Measurements from ENCODE around the gene SETBP1.

SETBP1 gene

DNA sequence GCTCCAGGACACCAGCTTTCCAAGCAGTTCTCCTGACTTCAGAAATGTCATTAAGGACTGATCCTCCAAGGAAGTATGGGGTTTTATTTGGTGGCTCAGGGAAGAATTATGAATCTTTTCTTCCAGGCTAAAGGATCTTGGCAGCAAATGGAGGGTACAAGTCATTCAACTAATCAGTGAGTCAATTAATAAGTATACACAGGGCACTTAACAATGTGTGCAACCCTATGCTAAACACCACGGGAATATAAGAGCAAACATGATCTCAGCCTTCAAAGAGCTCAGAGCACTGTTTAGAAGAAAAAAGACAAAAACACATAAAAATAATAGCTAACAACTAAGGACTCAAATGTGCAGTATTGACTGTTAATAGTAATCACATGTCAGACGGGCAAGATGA lies 234.5 kb downstream of the SETBP1 start:
- no peak for DNase-seq

DNA sequence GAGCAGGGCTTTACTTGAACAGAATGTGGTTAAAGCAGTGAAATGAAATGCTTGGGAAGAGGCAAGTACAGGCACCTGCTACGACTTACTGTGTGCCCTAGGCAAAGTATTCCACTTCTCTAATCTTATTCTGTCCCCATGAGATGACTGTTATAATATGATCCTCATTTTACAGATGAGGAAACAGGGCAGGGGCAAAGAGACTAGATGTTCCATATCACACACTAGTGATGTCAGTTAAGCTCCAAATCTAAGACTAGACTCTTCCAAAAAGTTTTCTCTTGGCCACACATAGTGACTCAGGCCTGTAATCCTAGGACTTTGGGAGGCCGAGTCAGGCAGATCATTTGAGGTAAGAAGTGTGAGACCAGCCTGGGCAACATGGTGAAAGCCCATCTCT lies 235.0 kb downstream of the SETBP1 start:
- DNase-seq: no peak

DNA sequence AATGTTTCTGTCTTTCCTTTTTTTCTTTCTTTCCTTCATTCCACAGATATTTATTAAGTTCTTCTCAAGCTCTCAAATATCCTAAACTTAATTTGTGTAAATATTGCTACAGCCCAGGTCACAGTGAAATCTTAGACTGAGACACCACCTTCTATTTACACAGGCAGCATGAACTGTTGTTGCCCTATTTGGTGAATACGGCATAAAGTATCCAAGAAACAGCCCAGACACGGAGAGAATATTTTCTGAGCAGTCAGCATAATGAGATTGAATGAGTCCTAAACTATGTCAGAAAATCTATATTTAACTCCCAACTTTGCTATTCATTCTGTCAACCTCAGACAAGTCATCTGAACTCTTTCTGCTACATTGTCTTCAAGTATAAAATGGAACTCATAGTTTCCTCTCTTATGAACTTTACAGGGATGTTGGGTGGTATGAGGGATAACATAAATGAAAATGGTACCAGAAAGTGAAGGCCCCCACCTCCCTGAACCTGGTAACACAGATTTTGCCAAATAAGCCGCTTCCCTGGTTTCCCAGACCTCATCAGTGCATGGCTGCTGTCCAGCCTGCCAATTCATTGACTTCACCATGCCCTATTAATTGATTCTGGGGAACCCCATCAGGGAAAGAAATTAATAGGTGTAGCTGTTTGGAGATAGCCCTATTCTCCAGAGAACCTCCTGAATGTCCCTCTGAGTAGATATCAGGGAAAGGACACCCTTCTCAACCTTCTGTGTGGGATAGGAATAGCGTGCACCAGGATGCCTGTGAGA lies 235.9 kb downstream of the SETBP1 start:
- DNase-seq: no peak

DNA sequence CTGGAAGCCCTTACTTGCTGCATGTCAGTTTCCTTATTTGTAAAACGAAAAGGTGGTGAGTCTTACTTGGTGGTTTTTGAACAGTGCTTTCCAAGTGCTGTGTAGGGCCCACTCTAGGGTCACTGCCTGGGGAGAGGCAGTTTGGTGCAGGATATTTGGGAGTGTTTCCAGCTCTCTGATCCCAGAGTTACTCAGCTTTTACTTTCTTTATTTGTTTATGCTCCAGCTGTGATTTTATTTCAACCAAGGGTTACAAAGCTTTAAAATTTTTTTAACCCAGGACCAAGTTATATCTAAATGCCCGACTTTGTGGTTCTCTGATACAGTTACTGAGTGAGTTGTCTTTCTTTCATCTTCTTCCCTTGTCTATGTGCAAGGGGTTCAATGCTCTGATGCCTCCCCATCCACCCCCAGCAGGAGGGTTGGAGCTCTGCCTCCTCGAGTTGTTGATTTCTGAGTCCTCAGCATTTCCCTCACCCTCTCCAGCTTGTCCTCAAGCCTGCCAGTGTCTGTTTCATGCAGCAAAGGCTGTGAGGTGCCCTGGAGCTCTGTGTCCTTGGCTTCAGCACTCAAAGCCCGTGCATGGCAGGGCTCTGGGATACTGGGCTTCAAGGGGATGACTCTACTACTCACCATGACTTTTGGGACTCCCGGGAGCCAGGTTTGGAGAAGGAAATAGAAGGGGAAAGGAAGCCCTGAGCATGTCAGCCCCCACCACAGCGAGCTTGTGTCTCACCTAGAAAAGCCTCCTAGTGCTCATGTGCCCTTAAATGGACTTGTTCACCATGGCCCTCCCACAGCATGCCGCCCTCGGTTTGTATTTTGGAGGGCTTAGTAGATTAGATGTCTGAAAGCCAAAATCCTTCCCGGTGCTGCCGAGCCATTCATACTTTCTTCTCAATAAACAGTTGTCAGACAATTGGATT lies 236.8 kb downstream of the SETBP1 start:
- DNase-seq: no peak

DNA sequence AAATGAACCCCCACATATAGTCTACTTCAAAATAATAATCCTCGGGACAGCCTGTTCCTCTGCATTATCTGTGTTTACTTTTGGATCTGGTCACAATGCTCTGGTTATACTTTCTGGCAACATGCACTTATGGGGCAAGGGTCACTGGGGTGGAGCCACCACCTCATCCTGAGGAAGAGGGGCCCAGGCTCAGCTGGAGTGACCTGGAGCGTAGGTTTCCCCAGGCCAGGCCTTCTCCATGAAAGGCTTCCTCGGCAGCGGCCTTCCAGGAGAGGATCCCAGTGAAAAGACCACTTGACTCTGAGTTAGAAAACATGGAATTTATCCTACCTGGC lies 237.4 kb downstream of the SETBP1 start:
- no peak for DNase-seq

DNA sequence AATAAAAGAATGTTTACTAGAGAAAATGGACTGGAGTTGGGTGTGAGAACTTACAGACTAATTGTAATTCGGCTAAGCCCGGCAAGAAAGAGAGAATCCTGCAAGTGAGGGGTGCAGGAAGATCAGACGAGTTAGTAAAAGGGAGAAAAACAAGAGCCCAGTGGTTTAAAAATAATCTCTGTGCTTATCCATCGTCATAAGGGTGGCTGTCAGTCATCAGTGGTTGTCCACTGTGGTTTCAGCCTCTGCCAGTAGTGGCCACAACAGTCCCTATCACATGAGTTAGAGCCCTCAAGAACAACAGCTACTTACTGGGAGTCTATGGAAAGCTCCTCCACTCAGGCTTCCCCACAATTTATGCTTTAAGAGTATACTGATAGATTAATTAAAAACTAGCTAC lies 239.8 kb downstream of the SETBP1 start:
- DNase-seq: no peak

DNA sequence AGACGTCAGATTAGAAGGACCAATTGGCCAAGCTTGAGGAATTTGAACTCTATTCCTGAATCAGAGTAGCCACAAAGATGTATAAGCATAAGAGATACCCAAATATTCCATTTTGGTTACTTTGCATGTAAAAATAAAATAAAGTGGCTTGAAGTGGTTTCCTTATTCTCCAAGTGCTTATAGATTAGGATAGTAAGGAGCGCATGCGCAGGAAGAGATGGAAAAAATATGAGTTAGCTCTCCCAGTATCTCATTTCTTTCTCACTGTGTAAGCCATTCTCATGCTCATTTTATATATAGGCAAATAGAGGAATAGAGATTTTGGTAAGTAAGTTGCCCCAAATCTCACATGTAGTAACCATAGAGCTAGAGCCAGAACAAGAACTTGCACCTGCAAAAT lies 241.3 kb downstream of the SETBP1 start:
- DNase-seq: no peak

DNA sequence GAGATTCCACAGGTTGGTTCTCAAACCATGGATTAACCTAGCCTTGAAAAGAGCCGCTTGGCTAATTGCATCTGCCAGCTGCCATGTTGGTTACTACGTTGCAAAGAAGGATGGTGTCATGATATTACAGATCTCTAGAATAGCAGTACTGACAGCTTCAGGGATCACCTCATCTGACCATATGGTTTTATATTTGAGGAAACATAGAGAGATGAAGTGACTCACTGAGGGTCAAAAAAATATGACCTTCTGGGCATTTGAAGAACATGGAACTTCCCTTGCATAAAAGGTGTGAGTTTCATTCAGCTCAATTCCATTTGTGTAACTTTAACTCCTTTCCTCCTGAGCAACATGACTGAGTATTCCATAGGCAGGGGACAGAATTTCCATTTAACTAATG lies 242.3 kb downstream of the SETBP1 start:
- DNase-seq: no peak

DNA sequence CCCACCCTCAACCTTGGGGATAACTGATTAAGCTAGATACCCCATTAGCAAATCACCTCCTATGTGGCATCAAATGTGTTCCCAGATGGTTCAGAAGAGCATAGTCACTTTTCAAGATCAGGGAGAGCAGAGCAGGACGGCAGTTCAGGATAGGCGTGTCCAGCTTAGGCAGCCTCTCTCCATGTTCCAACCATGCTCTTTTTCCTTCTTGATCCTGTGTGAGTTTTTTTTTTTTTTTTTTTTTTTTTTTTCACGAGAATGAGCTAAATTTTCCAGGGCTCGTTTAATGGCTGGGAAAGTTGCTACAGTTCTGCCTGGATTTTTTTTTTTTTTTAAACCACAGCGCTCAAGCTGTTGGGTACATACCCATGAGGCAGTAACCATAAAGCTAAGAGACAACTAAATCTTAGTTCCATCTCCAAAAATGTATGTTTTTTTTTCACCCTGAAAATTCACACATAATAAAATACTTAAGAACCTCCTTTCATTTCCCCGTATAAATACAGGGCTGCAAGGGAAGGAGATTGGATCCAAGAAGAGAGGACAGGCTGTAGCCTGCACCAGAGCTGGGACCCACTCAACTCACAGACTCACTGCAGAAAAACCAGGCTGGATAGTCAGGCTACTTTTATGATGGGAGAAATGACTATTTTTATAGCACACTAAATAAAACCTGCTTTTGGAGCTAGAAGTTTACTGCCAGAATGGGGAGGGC lies 244.3 kb downstream of the SETBP1 start:
- DNase-seq: no peak

DNA sequence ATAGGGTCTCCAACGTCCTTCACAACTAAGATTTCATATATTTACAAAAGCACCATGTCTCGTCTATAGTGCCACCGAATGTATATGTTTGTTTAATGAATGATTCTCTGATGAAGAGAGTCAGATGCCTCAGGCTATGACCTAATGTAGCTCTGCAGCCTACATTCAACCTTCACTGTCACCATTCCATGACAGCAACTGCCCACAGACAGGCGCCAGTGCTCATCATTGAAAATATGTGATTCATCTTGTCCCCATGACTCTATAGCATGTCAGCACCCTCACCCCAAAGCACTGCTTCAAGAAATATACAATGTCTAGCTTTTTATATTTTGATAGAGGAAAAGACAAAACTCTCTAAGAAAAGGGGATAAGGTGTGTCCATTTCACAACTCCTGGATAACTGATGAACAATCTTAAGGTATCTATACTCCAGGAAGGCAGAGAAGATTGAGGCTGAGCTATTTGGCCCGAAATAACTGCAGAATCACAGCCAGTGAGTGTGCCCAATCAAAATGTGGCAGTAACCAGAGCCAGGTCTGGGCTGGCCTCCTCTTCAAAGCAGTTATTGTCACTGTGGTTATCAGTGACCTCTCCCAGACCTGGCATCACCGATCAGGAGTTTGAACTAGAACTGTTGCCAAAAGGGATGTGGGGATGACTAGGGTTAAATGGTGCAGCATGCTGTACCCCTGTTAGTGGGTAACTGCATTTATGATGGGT lies 246.6 kb downstream of the SETBP1 start:
- DNase-seq: no peak

DNA sequence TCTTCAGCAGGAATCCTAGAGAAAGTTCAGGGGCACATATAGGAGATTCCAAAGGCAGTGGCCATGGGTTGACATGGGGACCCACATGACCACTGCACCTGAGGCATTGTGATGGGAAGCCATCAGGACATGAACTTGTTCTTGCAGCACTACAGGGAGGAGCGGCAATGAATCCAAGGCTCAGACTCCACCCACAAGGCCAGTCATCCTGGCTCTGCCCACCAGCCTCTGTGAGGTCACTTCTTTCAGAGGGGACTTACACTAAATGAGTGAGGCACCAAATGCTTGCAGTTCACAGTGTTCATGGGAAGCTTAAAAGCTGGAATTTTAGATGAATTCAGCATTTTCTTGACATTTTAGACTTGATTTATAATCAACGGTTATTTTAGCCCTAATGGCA lies 254.2 kb downstream of the SETBP1 start:
- no peak for DNase-seq

DNA sequence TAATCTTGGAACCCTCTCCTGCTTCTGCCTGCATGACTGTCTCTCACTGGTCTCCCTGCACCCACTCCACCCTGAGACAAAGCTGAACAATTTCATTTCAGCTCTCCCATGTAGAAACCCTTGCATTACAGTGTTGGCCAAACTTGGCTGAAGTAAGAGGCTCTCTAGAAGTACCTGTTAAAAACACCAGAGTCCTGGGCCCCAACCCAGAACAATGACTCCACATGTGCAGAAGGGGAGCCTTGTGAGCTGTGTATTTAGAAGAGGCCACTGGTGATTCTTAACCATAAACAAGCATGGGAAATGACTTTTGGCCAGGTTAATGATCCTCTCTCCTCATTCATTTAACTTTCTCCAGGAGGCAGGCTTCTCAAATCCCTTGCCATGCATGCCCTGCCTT lies 254.8 kb downstream of the SETBP1 start:
- no peak for DNase-seq

DNA sequence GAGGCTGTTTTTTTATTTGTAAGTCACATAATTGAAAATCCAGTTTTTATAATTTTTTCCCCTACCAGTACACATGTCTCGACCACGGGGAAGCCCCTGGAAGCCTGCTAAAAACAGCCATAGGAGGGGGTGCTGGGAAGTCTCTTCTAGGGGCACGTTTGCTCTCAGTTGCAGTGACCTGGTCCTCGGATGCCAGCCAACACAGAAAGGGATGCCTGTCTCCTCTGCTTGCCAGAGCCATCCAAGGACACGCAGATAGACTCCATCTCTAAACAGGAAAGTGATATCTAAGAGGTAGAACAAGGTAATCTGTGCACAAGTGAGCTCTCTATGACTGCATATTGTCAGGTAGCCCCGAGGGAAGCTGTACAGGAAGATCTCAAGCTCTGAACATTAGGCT lies 255.8 kb downstream of the SETBP1 start:
- DNase-seq: no peak

DNA sequence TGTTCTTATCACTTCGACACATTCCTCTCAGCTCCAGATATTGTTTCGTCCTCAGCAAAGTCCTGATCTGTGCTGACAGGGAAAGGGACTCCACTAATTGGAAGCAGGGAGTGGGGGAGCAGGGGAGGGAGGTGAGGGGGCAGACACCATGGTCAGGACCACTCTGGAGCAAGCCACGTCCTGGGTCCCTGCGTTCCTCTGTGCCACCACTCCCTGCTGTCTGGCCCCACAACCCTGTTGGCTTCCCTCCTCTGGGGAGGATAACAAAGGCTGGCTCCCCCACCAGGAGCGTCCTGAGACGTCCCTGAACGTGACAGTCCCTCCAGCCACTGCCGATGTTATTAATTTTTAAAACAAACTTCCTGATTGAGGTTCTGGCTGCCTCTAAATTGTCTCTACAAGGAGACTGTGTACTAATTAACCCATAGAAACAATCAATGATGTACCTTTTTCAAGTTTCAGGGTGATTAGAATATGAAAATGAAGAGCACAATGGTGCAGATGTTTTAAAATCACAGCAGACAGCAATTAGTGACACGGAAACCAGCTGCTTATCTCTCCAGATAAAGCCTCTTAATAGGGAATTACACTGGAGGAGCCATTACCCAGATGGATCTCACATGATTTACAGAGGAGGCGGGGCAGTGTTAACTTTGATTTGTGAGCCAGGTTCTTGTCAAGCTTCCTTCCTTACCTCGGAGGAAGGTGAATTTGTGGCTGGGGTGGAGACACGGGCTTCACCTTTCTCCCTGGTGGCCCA lies 257.5 kb downstream of the SETBP1 start:
- no peak for DNase-seq

DNA sequence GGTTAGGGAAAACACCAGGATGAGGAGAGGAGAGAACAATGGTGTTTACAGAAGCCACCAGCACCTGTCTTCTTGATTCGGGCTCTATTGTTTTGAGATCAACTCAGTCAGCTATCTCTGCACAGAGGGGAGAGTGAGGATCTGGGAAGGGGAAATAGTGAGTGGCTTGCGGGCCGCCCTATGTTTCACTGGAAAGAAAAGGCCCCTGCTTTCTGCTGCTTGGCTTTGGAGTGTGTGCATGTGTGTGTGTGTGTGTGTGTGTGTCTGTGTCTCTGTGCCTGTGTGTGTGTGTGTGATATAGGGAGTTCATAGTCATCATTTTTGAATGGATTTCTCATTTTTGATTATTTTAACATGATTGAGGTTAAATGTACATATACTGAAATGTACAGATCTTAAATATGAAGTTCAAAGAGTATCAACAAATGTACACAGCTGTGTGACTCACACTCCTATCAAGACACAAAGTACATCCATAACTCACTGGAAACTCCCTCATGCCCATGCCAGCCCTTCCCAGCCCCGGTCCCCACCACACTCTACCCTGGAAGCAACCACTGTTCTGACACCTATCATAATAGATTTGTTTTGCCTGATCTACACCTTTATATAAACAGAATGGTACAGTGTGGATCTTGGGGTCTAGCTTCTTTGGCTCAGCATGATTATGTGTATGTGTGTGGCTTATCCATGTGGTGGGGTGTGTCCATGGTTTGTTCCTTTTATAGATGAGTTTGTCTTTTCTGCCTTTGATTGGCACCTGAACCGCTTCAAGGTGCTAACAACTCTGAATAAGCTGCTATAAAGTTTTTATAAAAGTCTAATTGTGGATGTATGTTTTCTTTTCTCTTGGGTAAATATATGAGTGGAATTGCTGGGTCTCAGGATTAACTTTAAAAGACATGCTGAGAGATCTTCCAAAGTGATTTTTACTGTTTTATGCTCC lies 258.3 kb downstream of the SETBP1 start:
- DNase-seq: no peak

DNA sequence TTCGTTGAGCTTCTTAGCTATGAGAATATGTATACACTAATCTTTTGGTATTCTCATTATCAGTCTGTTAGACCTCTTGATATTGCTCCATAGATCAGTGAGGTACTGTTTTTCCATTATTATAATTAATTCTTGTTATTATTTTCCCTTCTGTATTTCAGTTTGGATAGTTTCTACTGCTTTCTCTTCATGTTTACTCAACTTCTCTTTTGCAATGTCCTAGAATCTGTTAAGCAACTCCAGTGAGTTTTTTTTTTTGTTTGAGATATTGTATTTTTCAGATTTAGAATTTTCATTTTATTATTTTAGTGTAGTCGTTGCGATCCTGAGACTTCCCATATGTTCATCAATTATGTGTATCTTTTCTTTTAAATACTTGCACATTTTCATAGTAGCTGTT lies 260.8 kb downstream of the SETBP1 start:
- no peak for DNase-seq

DNA sequence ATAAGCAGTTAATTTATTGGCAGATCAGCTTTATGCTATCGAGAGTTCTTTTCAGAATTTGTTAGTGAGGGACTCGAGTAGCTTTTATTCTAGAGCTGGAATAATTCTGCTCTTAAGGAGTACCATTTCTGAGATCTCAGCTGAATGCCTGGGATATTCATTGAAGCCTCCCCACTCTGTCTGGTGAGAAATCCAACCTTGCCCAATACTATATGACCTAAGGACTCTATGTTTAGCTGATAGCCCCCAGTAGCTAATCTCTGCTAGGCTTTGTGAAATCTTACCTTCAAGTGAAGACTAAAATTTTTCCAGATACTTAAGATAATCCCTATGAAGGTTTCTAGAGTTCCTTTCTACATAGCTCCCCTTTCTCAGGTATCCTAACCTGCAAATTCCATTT lies 261.4 kb downstream of the SETBP1 start:
- DNase-seq: no peak

DNA sequence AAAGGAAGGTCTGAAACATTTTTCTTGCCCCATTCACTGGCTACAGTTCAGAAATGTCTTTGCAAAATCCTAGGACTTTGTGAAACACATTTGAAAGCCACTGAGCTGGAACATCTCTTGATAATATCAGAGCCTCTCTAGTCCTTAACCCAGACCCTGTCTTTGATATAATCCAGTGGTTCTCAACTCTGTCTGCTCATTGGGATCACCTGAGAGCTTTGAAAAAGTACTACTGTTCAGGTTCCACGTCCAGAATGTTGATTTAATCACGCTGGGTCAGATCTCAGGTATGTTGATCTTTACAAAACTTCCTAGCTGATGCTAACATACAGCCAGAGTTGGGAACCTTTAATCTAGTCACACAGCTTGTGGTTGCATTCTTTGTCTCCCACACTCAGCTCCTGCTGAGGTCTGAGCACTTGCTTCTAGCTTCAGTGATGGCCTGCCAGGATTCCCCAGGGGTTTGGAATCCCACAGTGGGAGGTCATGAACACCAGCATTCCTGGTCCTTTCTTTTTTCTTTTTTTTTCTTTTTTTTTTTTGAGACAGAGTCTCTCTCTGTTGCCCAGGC lies 262.7 kb downstream of the SETBP1 start:
- no peak for DNase-seq

DNA sequence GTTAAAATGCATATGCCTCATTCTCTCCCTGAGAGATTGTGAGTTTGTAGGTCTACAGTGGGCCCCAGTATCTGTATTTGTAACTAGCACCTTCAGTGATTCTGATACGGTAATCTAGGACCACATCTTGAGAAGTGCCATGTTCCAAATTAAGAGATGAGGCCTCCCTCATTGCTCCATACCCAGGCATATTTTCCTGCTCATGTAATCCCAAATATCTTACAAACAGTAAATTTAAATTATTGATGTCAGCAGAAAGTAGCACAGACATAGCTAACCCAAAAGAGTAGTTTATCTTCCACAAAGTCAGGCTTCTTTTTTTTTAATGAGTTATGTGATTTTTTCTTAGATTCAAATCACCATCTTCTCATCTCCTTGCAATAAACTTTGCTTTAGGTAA lies 263.8 kb downstream of the SETBP1 start:
- no peak for DNase-seq

DNA sequence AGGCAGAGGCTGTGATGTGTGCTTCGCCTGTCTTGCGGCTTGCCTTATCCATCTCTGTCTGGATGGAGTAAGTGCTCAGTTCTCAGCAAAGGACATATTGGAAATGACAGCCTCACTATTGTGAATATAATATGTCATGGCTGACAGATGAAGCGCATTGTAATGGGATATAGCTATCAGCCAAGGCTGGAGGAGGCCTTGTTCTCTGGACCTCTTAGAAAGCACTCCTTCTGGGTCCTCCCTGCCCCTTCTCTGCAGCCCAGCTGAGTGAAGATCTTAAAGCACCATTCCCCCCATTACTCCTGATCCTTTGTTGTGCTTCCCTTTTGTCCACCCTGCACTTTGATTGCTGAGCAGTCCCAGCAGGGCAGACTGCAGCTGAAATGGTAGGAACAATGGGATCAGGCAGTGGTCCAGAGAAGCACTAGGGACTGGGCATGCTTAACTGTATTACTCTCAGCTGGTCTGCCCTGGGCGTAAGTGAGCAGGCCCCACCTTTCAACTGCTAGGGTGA lies 265.3 kb downstream of the SETBP1 start:
- DNase-seq: no peak

Data from NCI-H1694 treated with DMSO at 0.1 percent for 48 hours (cell line).